ENCODE data around the gene GLT1D1. TPM values are rescaled to one million over a fixed set of nuclear protein-coding genes. Genes with fewer than 3 reads are reported as not detected.

The GLT1D1 gene
- total and polyA plus RNA-seq, 5 donors from 2014 or later: 0.07 to 0.08 TPM; not detected in 3

- Histone ChIP-seq H3K9me3 (ENCODE audit: control insufficient read depth in 2 of 2, low read length in 2 of 2) (no peaks in the 10 kb centered on the region), H3K27me3 (ENCODE audit: control insufficient read depth, insufficient read depth, low read length) (no peaks in the 10 kb centered on the region), H3K4me1 (ENCODE audit: control insufficient read depth, insufficient read depth, low read length, poor library complexity, severe bottlenecking) (no peaks in the 10 kb centered on the region), H3K4me3 (ENCODE audit: low read depth, low read length) (no peak overlapping the region), H3K27ac (ENCODE audit: insufficient read depth, low read length, poor library complexity, severe bottlenecking) (no peak overlapping the region), H3K36me3 (ENCODE audit: control insufficient read depth, insufficient read depth, low read length) (no peaks in the 10 kb centered on the region)
- no peaks in the 10 kb centered on the region for H3K4me1 Mint-ChIP-seq
- DNase-seq: no peak
- no peaks in the 10 kb centered on the region for H3K27me3 Mint-ChIP-seq
- H3K4me3 Mint-ChIP-seq: no peak overlapping the region
- no peaks in the 10 kb centered on the region for H3K36me3 Mint-ChIP-seq
- no peak overlapping the region for H3K27ac Mint-ChIP-seq
- peaks cover 0 to 2% (median 0%) of the 10 kb centered on the region in 7 donors for H3K9me3 Mint-ChIP-seq
- no peak for ATAC-seq (ENCODE audit: low read depth in 2 of 2)
Measured at GRCh38 chr12:128982933-128983332, 129.7 kb downstream of the GLT1D1 start.

GRCh38 chr12:128983371-128983770 lies 130.1 kb downstream of the GLT1D1 start:
- Histone ChIP-seq H3K27ac (ENCODE audit: insufficient read depth, low read length, poor library complexity, severe bottlenecking) (no peak overlapping the region), H3K4me3 (ENCODE audit: low read depth, low read length) (no peak overlapping the region), H3K27me3 (ENCODE audit: control insufficient read depth, insufficient read depth, low read length) (no peaks in the 10 kb centered on the region), H3K9me3 (ENCODE audit: control insufficient read depth in 2 of 2, low read length in 2 of 2) (no peaks in the 10 kb centered on the region), H3K36me3 (ENCODE audit: control insufficient read depth, insufficient read depth, low read length) (no peaks in the 10 kb centered on the region), H3K4me1 (ENCODE audit: control insufficient read depth, insufficient read depth, low read length, poor library complexity, severe bottlenecking) (no peaks in the 10 kb centered on the region)
- no peak for ATAC-seq (ENCODE audit: low read depth in 2 of 2)
- Mint-ChIP-seq H3K36me3 (no peaks in the 10 kb centered on the region), H3K4me1 (no peaks in the 10 kb centered on the region), H3K27me3 (no peaks in the 10 kb centered on the region), H3K4me3 (no peak overlapping the region), H3K9me3 (peaks cover 0 to 2% (median 0%) of the 10 kb centered on the region in 7 donors), H3K27ac (no peak overlapping the region)
- no peak for DNase-seq

GRCh38 chr12:128986957-128987356 lies 133.7 kb downstream of the GLT1D1 start:
- Histone ChIP-seq H3K4me3 (ENCODE audit: low read depth, low read length) (no peak overlapping the region), H3K9me3 (ENCODE audit: control insufficient read depth in 2 of 2, low read length in 2 of 2) (no peaks in the 10 kb centered on the region), H3K4me1 (ENCODE audit: control insufficient read depth, insufficient read depth, low read length, poor library complexity, severe bottlenecking) (no peaks in the 10 kb centered on the region), H3K36me3 (ENCODE audit: control insufficient read depth, insufficient read depth, low read length) (no peaks in the 10 kb centered on the region), H3K27me3 (ENCODE audit: control insufficient read depth, insufficient read depth, low read length) (no peaks in the 10 kb centered on the region), H3K27ac (ENCODE audit: insufficient read depth, low read length, poor library complexity, severe bottlenecking) (no peak overlapping the region)
- Mint-ChIP-seq H3K9me3 (peaks cover 0 to 3% (median 1%) of the 10 kb centered on the region in 7 donors), H3K4me3 (no peak overlapping the region), H3K36me3 (no peaks in the 10 kb centered on the region), H3K4me1 (no peaks in the 10 kb centered on the region), H3K27me3 (no peaks in the 10 kb centered on the region), H3K27ac (no peak overlapping the region)
- no peak for DNase-seq
- no peak for ATAC-seq (ENCODE audit: low read depth in 2 of 2)

- H3K27ac Mint-ChIP-seq: no peak overlapping the region
- Histone ChIP-seq H3K27me3 (ENCODE audit: control insufficient read depth, insufficient read depth, low read length) (no peaks in the 10 kb centered on the region), H3K4me1 (ENCODE audit: control insufficient read depth, insufficient read depth, low read length, poor library complexity, severe bottlenecking) (no peaks in the 10 kb centered on the region), H3K4me3 (ENCODE audit: low read depth, low read length) (no peak overlapping the region), H3K9me3 (ENCODE audit: control insufficient read depth in 2 of 2, low read length in 2 of 2) (no peaks in the 10 kb centered on the region), H3K36me3 (ENCODE audit: control insufficient read depth, insufficient read depth, low read length) (no peaks in the 10 kb centered on the region), H3K27ac (ENCODE audit: insufficient read depth, low read length, poor library complexity, severe bottlenecking) (no peak overlapping the region)
- H3K4me3 Mint-ChIP-seq: no peak overlapping the region
- H3K4me1 Mint-ChIP-seq: no peaks in the 10 kb centered on the region
- H3K36me3 Mint-ChIP-seq: no peaks in the 10 kb centered on the region
- ATAC-seq (ENCODE audit: low read depth in 2 of 2) (no peak), DNase-seq (no peak)
- H3K9me3 Mint-ChIP-seq: peaks cover 0 to 4% (median 0%) of the 10 kb centered on the region in 7 donors
- peaks cover 4% of the 10 kb centered on the region for H3K27me3 Mint-ChIP-seq
Measured at GRCh38 chr12:128989287-128989686, 136.0 kb downstream of the GLT1D1 start.

DNA sequence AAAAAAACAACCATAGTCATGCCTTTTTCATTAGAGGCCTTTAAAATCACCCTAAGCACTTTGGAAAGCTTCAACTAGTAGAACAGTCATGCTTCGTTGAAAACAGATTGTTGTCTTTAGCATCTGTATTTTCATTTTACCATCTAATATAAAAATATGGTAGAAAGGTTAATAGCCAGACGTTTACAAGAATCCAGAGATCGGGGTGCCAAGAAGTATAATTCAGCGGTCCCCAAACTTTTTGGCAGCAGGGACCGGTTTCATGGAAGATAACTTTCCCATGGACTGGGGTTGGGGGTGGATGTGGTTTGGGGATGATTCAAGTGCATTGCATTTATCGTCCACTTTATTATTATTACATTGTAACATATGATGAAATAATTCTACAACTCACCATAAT lies 138.4 kb downstream of the GLT1D1 start:
- Histone ChIP-seq H3K4me1 (ENCODE audit: control insufficient read depth, insufficient read depth, low read length, poor library complexity, severe bottlenecking) (no peaks in the 10 kb centered on the region), H3K27ac (ENCODE audit: insufficient read depth, low read length, poor library complexity, severe bottlenecking) (no peak overlapping the region), H3K36me3 (ENCODE audit: control insufficient read depth, insufficient read depth, low read length) (no peaks in the 10 kb centered on the region), H3K27me3 (ENCODE audit: control insufficient read depth, insufficient read depth, low read length) (no peaks in the 10 kb centered on the region), H3K9me3 (ENCODE audit: control insufficient read depth in 2 of 2, low read length in 2 of 2) (no peaks in the 10 kb centered on the region), H3K4me3 (ENCODE audit: low read depth, low read length) (no peak overlapping the region)
- no peaks in the 10 kb centered on the region for H3K36me3 Mint-ChIP-seq
- peaks cover 4% of the 10 kb centered on the region for H3K27me3 Mint-ChIP-seq
- H3K9me3 Mint-ChIP-seq: peaks cover 0 to 7% (median 2%) of the 10 kb centered on the region in 7 donors
- ATAC-seq (ENCODE audit: low read depth in 2 of 2) (no peak), DNase-seq (no peak)
- no peaks in the 10 kb centered on the region for H3K4me1 Mint-ChIP-seq
- H3K27ac Mint-ChIP-seq: no peak overlapping the region
- H3K4me3 Mint-ChIP-seq: no peak overlapping the region

DNA sequence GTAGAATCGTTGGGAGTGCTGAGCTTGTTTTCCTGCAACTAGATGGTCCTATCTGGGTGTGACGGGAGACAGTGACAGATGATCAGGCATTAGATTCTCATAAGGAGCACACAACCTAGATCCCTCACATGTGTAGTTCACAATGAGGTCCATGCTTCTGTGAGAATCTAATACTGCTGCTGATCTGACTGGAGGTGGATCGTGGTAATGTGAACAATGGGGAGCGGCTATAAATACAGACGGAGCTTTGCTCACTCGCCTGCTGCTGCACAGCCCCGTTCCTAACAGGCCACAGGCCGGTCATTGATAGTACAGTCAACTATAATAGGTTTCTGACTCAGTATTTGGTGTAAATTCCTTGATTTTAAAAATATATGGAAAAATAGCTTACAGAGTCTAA lies 138.8 kb downstream of the GLT1D1 start:
- Histone ChIP-seq H3K4me1 (ENCODE audit: control insufficient read depth, insufficient read depth, low read length, poor library complexity, severe bottlenecking) (no peaks in the 10 kb centered on the region), H3K27ac (ENCODE audit: insufficient read depth, low read length, poor library complexity, severe bottlenecking) (no peak overlapping the region), H3K27me3 (ENCODE audit: control insufficient read depth, insufficient read depth, low read length) (no peaks in the 10 kb centered on the region), H3K4me3 (ENCODE audit: low read depth, low read length) (no peak overlapping the region), H3K36me3 (ENCODE audit: control insufficient read depth, insufficient read depth, low read length) (no peaks in the 10 kb centered on the region), H3K9me3 (ENCODE audit: control insufficient read depth in 2 of 2, low read length in 2 of 2) (no peaks in the 10 kb centered on the region)
- Mint-ChIP-seq H3K27me3 (peaks cover 4% of the 10 kb centered on the region), H3K9me3 (peaks cover 0 to 8% (median 3%) of the 10 kb centered on the region in 7 donors), H3K4me1 (no peaks in the 10 kb centered on the region), H3K4me3 (no peak overlapping the region), H3K27ac (no peak overlapping the region), H3K36me3 (no peaks in the 10 kb centered on the region)
- DNase-seq (no peak), ATAC-seq (ENCODE audit: low read depth in 2 of 2) (no peak)

DNA sequence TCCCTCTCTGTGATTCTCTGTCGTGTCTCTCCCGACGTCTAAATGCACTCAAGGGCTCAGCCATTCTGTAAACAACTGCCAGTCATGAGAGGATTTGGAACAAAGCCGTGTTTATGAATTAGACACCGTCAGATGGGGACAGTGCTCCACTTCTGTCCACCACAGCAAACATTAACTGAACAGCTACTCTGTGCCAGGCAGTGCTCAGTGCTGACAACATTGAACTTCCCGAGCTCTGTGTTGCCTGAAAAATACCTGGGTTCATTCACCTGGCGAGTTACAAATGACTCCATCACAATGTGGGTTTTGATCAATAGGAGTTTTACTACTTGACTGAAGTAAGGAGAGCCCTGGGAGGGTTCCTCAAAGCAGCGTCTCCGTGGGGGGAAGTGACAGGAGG lies 139.3 kb downstream of the GLT1D1 start:
- Histone ChIP-seq H3K4me1 (ENCODE audit: control insufficient read depth, insufficient read depth, low read length, poor library complexity, severe bottlenecking) (no peaks in the 10 kb centered on the region), H3K27me3 (ENCODE audit: control insufficient read depth, insufficient read depth, low read length) (no peaks in the 10 kb centered on the region), H3K9me3 (ENCODE audit: control insufficient read depth in 2 of 2, low read length in 2 of 2) (no peaks in the 10 kb centered on the region), H3K27ac (ENCODE audit: insufficient read depth, low read length, poor library complexity, severe bottlenecking) (no peak overlapping the region), H3K4me3 (ENCODE audit: low read depth, low read length) (no peak overlapping the region), H3K36me3 (ENCODE audit: control insufficient read depth, insufficient read depth, low read length) (no peaks in the 10 kb centered on the region)
- H3K36me3 Mint-ChIP-seq: no peaks in the 10 kb centered on the region
- H3K4me3 Mint-ChIP-seq: no peak overlapping the region
- no peak for DNase-seq
- no peak for ATAC-seq (ENCODE audit: low read depth in 2 of 2)
- no peak overlapping the region for H3K27ac Mint-ChIP-seq
- H3K9me3 Mint-ChIP-seq: peaks cover 0 to 10% (median 3%) of the 10 kb centered on the region in 7 donors
- H3K27me3 Mint-ChIP-seq: peaks cover 4% of the 10 kb centered on the region
- no peaks in the 10 kb centered on the region for H3K4me1 Mint-ChIP-seq

- H3K4me3 ChIP-seq (ENCODE audit: low read depth, low read length): no peak overlapping the region
- no peak overlapping the region for H3K27ac Mint-ChIP-seq
- peaks cover 4% of the 10 kb centered on the region for H3K27me3 Mint-ChIP-seq
- ATAC-seq (ENCODE audit: low read depth in 2 of 2) (no peak), DNase-seq (no peak)
- no peaks in the 10 kb centered on the region for H3K4me1 ChIP-seq (ENCODE audit: control insufficient read depth, insufficient read depth, low read length, poor library complexity, severe bottlenecking)
- H3K9me3 ChIP-seq (ENCODE audit: control insufficient read depth in 2 of 2, low read length in 2 of 2): no peaks in the 10 kb centered on the region
- no peaks in the 10 kb centered on the region for H3K4me1 Mint-ChIP-seq
- H3K4me3 Mint-ChIP-seq: peak overlapping the region in 1 of 4 donors; percentile 23
- H3K36me3 Mint-ChIP-seq: no peaks in the 10 kb centered on the region
- H3K36me3 ChIP-seq (ENCODE audit: control insufficient read depth, insufficient read depth, low read length): no peaks in the 10 kb centered on the region
- no peaks in the 10 kb centered on the region for H3K27me3 ChIP-seq (ENCODE audit: control insufficient read depth, insufficient read depth, low read length)
- H3K9me3 Mint-ChIP-seq: peaks cover 0 to 10% (median 4%) of the 10 kb centered on the region in 7 donors
- H3K27ac ChIP-seq (ENCODE audit: insufficient read depth, low read length, poor library complexity, severe bottlenecking): no peak overlapping the region
Measured at GRCh38 chr12:128994856-128995255, 141.6 kb downstream of the GLT1D1 start.
